Embryonic facial prominence (tissue), 1 donor: ENCODE results near the gene CHST14.
"Not testable (repeated sequence)": the region's sequence is repeated elsewhere in the genome, so short reads cannot be mapped to it uniquely, and the experiment has no call there.

ENCODE experiments used
- DNase-seq: peaks from one replicate; pipeline ENCODE4 v3.0.0-alpha.2; 2016; ENCODE audit errors: extremely low spot score

Gene CHST14

GRCh38 chr15:40440743-40441564 is 29.8 kb upstream of the CHST14 start, which contains the start of gene BAHD1:
TSS of gene BAHD1 (plus strand) at chr15:40440953. CDS start at chr15:40458465, 17,512 bp downstream.
- DNase-seq: peak; percentile 84

- no peak for DNase-seq
Observed at GRCh38 chr15:40441565-40442531, 28.9 kb upstream of the CHST14 start.

GRCh38 chr15:40443255-40443654 is 27.5 kb upstream of the CHST14 start:
- no peak for DNase-seq

- no peak for DNase-seq
Observed at GRCh38 chr15:40443846-40444245, 26.9 kb upstream of the CHST14 start.

GRCh38 chr15:40444736-40445135 is 26.0 kb upstream of the CHST14 start:
- no peak for DNase-seq

GRCh38 chr15:40445421-40445922 is 25.3 kb upstream of the CHST14 start:
- no peak for DNase-seq

GRCh38 chr15:40446144-40446543 is 24.6 kb upstream of the CHST14 start:
- no peak for DNase-seq

- no peak for DNase-seq
Observed at GRCh38 chr15:40448354-40448753, 22.4 kb upstream of the CHST14 start.

- no peak for DNase-seq
Observed at GRCh38 chr15:40449275-40449674, 21.5 kb upstream of the CHST14 start.

- no peak for DNase-seq
Observed at GRCh38 chr15:40450047-40450446, 20.7 kb upstream of the CHST14 start.

GRCh38 chr15:40451527-40452158 is 19.1 kb upstream of the CHST14 start:
- no peak for DNase-seq

- DNase-seq: no peak
Observed at GRCh38 chr15:40452296-40453090, 18.3 kb upstream of the CHST14 start.

GRCh38 chr15:40453941-40454340 is 16.8 kb upstream of the CHST14 start:
- DNase-seq: not testable (repeated sequence)

GRCh38 chr15:40454904-40455391 is 15.8 kb upstream of the CHST14 start:
- DNase-seq: no peak

GRCh38 chr15:40456299-40456712 is 14.5 kb upstream of the CHST14 start:
- no peak for DNase-seq

- no peak for DNase-seq
Observed at GRCh38 chr15:40456738-40457137, 14.0 kb upstream of the CHST14 start.

GRCh38 chr15:40458495-40459371 is 12.1 kb upstream of the CHST14 start:
- DNase-seq: no peak

- DNase-seq: no peak
Observed at GRCh38 chr15:40459391-40460015, 11.3 kb upstream of the CHST14 start.

- DNase-seq: no peak
Observed at GRCh38 chr15:40460404-40460803, 10.4 kb upstream of the CHST14 start.
